ENCODE data around the gene ABCB1. TPM values are rescaled to one million over a fixed set of nuclear protein-coding genes. Genes with fewer than 3 reads are reported as not detected.
A peak's percentile ranks its signal among the peaks of the same experiment; 100 is the strongest.

ABCB1 gene
- total and polyA plus RNA-seq, 2 experiments from 2014 or later: 0.53 to 0.80 TPM

DNA sequence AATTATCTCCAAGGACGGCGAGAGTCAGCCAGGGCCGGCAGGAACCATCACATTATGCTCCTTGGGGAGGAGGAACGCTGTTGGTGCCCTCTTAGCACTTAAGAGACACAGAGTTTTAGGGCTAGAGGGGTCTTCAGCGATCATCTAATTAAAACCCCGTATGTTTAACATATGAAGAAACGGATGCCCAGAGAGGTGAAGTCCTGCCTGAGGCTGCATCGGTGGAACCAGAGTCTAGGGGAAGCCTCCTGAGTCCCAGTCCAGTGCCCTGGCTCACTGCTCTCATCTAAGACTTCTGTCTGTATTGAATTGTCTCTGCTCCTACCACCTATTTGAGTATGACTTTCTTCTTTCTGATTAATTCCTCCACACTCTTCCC lies 124.5 kb downstream of the ABCB1 start:
- Mint-ChIP-seq H3K4me3 (peak overlapping the region; percentile 67), H3K4me1 (peaks cover 9% of the 10 kb centered on the region), H3K27ac (no peak overlapping the region), H3K36me3 (ENCODE audit: low read depth) (no peaks in the 10 kb centered on the region), H3K9me3 (no peaks in the 10 kb centered on the region), H3K27me3 (ENCODE audit: insufficient read depth, low read depth, poor library complexity) (peaks cover 23% of the 10 kb centered on the region)
- H4K20me1 ChIP-seq (replicated peaks; ENCODE audit: insufficient read depth): no peaks in the 10 kb centered on the region
- H2AFZ ChIP-seq: peak overlapping the region; percentile 100
- H3K4me1 ChIP-seq (ENCODE audit: insufficient read depth): peaks cover 14% of the 10 kb centered on the region
- no peak overlapping the region for H3K27ac ChIP-seq (ENCODE audit: low read depth)
- DNase-seq (ENCODE audit: low spot score) (no peak), ATAC-seq (peak; percentile 16)
- peak overlapping the region; percentile 94 for H3K4me2 ChIP-seq
- H3K36me3 ChIP-seq (ENCODE audit: insufficient read depth): no peaks in the 10 kb centered on the region
- no peaks in the 10 kb centered on the region for H3F3A ChIP-seq (replicated peaks; ENCODE audit: low read depth)
- no peaks in the 10 kb centered on the region for H3K9me2 ChIP-seq (ENCODE audit: insufficient read depth)
- no peaks in the 10 kb centered on the region for H3K79me2 ChIP-seq (replicated peaks; ENCODE audit: insufficient read depth)
- H3K4me3 ChIP-seq: peak overlapping the region; percentile 66
- TF ChIP-seq ZNF114 (CRISPR knock-in tag; IDR thresholded peaks at IDR 0.05) (no peak), NANOG (IDR thresholded peaks at IDR 0.05; ENCODE audit: borderline replicate concordance) (no peak), JUNB (IDR thresholded peaks at IDR 0.05; ENCODE audit: unreplicated experiment) (no peak), STAT1 (IDR thresholded peaks at IDR 0.05; ENCODE audit: unreplicated experiment) (no peak)
- H3K27me3 ChIP-seq (ENCODE audit: insufficient read depth): peaks cover 41% of the 10 kb centered on the region

DNA sequence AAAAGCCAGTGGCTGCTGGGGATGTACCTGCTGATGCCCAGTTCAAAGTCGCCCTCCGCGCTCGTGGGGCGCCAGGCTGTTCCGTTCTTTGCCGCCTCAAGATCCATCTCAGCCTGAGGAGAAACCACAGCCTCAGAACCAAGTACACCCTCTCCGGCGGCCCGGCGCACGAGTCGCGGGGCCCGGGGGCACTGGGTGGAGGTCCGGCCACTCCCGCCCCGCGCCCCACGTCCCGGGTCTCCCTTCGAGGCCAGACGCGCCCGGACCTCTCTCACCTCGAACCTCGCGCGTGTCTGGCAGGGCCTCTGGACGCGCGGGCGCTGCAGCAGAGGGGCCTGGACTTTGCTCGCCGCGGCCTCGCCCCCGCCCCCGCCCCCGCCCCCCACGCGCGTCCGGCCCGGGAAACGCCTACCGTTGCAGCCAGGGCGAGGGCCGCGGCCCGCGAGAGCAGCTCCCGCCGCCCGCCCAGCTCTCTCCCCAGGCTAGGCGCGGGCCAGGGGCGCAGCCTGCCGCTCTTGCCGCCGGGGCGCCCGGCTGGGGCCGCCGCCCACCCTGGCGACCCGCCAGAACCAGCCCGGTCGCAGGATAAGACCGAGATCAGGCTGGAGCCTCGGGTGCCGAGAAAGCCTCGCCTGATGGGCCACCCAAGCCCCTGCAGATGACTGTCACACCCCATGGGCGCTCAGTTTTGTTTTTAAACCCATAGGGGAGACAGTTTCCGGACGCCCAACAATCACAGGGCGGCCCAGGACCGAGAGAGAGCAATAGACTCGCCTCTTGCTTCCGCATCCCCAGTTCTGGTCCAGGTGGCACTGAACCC lies 125.1 kb downstream of the ABCB1 start, which contains the start of gene ABCB4:
TSS of gene ABCB4 (minus strand) at position 322 of the 820 bp plus-strand sequence. CDS start at position 107, 215 bp downstream.
- no peaks in the 10 kb centered on the region for H4K20me1 ChIP-seq (replicated peaks; ENCODE audit: insufficient read depth)
- TF ChIP-seq EZH2 (IDR thresholded peaks at IDR 0.05; ENCODE audit: low read depth, unreplicated experiment): peak; percentile 11
- TF ChIP-seq POLR2AphosphoS5 (IDR thresholded peaks at IDR 0.05; ENCODE audit: low read depth): no peak
- H3K4me1 ChIP-seq (ENCODE audit: insufficient read depth): peaks cover 14% of the 10 kb centered on the region
- Mint-ChIP-seq H3K9me3 (no peaks in the 10 kb centered on the region), H3K27me3 (ENCODE audit: insufficient read depth, low read depth, poor library complexity) (peaks cover 23% of the 10 kb centered on the region), H3K36me3 (ENCODE audit: low read depth) (no peaks in the 10 kb centered on the region), H3K4me3 (peak within 1 kb of the TSS; percentile 70), H3K27ac (no peak within 1 kb of the TSS), H3K4me1 (peaks cover 9% of the 10 kb centered on the region)
- H3K4me2 ChIP-seq: peak within 1 kb of the TSS; percentile 94
- H3K27me3 ChIP-seq (ENCODE audit: insufficient read depth): peaks cover 41% of the 10 kb centered on the region
- H3F3A ChIP-seq (replicated peaks; ENCODE audit: low read depth): no peaks in the 10 kb centered on the region
- peak; percentile 89 for ATAC-seq
- H3K4me3 ChIP-seq: peak within 1 kb of the TSS; percentile 66
- peak within 1 kb of the TSS; percentile 100 for H2AFZ ChIP-seq
- no peaks in the 10 kb centered on the region for H3K9me2 ChIP-seq (ENCODE audit: insufficient read depth)
- no peaks in the 10 kb centered on the region for H3K79me2 ChIP-seq (replicated peaks; ENCODE audit: insufficient read depth)
- DNase-seq (ENCODE audit: low spot score): peak; percentile 39
- no peak within 1 kb of the TSS for H3K27ac ChIP-seq (ENCODE audit: low read depth)
- H3K36me3 ChIP-seq (ENCODE audit: insufficient read depth): no peaks in the 10 kb centered on the region

DNA sequence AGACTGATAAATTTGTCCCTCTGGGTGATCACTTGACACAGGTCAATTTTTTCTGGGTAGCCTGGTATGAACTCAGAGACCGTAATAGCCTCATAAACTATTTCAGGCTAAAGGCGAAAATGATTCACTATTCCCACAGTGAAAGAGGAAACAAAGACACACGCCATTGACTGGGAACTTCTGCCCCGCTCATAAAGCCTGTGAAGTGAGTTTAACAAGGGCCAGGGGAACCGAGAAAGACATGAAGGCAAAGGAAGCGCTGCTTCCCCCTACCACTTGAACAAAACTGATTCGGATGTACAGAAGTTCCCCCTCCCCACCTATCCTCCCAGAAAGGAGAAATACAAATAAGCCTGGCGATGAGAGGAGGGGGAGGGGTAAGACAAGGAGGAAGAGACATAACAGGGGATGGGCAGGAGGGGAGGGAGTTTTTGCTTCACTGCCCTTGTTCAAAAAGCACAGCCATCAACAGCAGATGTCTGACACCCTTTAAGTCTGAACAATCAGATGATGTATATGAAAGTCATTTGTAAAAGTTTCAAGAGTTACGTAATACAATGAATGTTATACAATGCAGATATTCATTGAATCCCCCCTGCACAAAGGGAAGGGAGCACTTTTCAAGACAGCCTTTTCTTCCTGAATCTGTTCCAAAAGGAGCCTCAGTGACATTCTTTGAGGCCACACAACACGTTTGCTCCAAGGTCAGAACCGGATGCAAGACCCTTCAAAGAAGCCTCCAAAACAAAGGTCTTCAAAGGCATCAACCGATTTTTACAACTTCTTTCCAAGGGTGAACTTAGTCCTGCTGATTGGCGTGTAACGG lies 125.9 kb downstream of the ABCB1 start:
- H2AFZ ChIP-seq: peak overlapping the region; percentile 97
- ATAC-seq: no peak; the same call in 2 of the 3 replicates
- peaks cover 41% of the 10 kb centered on the region for H3K27me3 ChIP-seq (ENCODE audit: insufficient read depth)
- TF ChIP-seq, protein P1, sequence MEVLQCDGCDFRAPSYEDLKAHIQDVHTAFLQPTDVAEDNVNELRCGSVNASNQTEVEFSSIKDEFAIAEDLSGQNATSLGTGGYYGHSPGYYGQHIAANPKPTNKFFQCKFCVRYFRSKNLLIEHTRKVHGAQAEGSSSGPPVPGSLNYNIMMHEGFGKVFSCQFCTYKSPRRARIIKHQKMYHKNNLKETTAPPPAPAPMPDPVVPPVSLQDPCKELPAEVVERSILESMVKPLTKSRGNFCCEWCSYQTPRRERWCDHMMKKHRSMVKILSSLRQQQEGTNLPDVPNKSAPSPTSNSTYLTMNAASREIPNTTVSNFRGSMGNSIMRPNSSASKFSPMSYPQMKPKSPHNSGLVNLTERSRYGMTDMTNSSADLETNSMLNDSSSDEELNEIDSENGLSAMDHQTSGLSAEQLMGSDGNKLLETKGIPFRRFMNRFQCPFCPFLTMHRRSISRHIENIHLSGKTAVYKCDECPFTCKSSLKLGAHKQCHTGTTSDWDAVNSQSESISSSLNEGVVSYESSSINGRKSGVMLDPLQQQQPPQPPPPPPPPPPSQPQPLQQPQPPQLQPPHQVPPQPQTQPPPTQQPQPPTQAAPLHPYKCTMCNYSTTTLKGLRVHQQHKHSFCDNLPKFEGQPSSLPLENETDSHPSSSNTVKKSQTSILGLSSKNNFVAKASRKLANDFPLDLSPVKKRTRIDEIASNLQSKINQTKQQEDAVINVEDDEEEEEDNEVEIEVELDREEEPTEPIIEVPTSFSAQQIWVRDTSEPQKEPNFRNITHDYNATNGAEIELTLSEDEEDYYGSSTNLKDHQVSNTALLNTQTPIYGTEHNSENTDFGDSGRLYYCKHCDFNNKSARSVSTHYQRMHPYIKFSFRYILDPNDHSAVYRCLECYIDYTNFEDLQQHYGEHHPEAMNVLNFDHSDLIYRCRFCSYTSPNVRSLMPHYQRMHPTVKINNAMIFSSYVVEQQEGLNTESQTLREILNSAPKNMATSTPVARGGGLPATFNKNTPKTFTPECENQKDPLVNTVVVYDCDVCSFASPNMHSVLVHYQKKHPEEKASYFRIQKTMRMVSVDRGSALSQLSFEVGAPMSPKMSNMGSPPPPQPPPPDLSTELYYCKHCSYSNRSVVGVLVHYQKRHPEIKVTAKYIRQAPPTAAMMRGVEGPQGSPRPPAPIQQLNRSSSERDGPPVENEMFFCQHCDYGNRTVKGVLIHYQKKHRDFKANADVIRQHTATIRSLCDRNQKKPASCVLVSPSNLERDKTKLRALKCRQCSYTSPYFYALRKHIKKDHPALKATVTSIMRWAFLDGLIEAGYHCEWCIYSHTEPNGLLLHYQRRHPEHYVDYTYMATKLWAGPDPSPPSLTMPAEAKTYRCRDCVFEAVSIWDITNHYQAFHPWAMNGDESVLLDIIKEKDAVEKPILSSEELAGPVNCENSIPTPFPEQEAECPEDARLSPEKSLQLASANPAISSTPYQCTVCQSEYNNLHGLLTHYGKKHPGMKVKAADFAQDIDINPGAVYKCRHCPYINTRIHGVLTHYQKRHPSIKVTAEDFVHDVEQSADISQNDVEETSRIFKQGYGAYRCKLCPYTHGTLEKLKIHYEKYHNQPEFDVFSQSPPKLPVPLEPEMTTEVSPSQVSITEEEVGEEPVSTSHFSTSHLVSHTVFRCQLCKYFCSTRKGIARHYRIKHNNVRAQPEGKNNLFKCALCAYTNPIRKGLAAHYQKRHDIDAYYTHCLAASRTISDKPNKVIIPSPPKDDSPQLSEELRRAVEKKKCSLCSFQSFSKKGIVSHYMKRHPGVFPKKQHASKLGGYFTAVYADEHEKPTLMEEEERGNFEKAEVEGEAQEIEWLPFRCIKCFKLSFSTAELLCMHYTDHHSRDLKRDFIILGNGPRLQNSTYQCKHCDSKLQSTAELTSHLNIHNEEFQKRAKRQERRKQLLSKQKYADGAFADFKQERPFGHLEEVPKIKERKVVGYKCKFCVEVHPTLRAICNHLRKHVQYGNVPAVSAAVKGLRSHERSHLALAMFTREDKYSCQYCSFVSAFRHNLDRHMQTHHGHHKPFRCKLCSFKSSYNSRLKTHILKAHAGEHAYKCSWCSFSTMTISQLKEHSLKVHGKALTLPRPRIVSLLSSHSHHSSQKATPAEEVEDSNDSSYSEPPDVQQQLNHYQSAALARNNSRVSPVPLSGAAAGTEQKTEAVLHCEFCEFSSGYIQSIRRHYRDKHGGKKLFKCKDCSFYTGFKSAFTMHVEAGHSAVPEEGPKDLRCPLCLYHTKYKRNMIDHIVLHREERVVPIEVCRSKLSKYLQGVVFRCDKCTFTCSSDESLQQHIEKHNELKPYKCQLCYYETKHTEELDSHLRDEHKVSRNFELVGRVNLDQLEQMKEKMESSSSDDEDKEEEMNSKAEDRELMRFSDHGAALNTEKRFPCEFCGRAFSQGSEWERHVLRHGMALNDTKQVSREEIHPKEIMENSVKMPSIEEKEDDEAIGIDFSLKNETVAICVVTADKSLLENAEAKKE (CRISPR knock-in tag; IDR thresholded peaks at IDR 0.05): no peak
- TF ChIP-seq STAT1 (IDR thresholded peaks at IDR 0.05; ENCODE audit: unreplicated experiment): no peak
- no peak for TF ChIP-seq ZNF114 (CRISPR knock-in tag; IDR thresholded peaks at IDR 0.05)
- TF ChIP-seq CREB1 (CRISPR knock-in tag; IDR thresholded peaks at IDR 0.05; ENCODE audit: low read depth): no peak
- TF ChIP-seq EZH2 (IDR thresholded peaks at IDR 0.05; ENCODE audit: low read depth, unreplicated experiment): peak; percentile 39

More for the DNA sequence above, 125.9 kb downstream of the ABCB1 start:
- H3K79me2 ChIP-seq (replicated peaks; ENCODE audit: insufficient read depth): no peaks in the 10 kb centered on the region
- no peaks in the 10 kb centered on the region for H3K36me3 ChIP-seq (ENCODE audit: insufficient read depth)
- H3K4me1 Mint-ChIP-seq: peaks cover 9% of the 10 kb centered on the region
- H3K27me3 Mint-ChIP-seq (ENCODE audit: insufficient read depth, low read depth, poor library complexity): peaks cover 23% of the 10 kb centered on the region
- H3K27ac Mint-ChIP-seq: no peak overlapping the region
- H3K9me2 ChIP-seq (ENCODE audit: insufficient read depth): no peaks in the 10 kb centered on the region
- no peak overlapping the region for H3K27ac ChIP-seq (ENCODE audit: low read depth)
- no peaks in the 10 kb centered on the region for H3K36me3 Mint-ChIP-seq (ENCODE audit: low read depth)
- no peaks in the 10 kb centered on the region for H4K20me1 ChIP-seq (replicated peaks; ENCODE audit: insufficient read depth)
- peak overlapping the region; percentile 70 for H3K4me3 Mint-ChIP-seq
- H3K4me2 ChIP-seq: peak overlapping the region; percentile 94
- no peaks in the 10 kb centered on the region for H3F3A ChIP-seq (replicated peaks; ENCODE audit: low read depth)
- peak; percentile 26 for DNase-seq (ENCODE audit: low spot score)
- H3K9me3 Mint-ChIP-seq: 0 out of 3 replicates have a peak, but pooled peaks cover 3% of the 10 kb centered on the region
- peaks cover 14% of the 10 kb centered on the region for H3K4me1 ChIP-seq (ENCODE audit: insufficient read depth)
- peak overlapping the region; percentile 66 for H3K4me3 ChIP-seq

All from GM23338 (cell line).